Activated CD4-positive, alpha-beta memory T cell treated with anti-CD3 and anti-CD28 coated beads, Interleukin-2, amount 10 ng/mL, durations not matched to agents 7 days and 5 days (primary cell): ENCODE results near the gene SIGLEC7. TPM values are rescaled to one million over a fixed set of nuclear protein-coding genes. Genes with fewer than 3 reads are reported as not detected.
"Not testable (repeated sequence)": the region's sequence is repeated elsewhere in the genome, so short reads cannot be mapped to it uniquely, and the experiment has no call there.

Experiments
- CTCF ChIA-PET: fragments of 350-600 bp; sonication (Branson Sonifier 250); formaldehyde crosslinking; loops from one replicate; lab custom pipeline; 2021; ENCODE audit warnings: antibody characterized with exemption, inconsistent platforms; lab: Charles Lee
- POLR2A ChIA-PET: fragments of 350-600 bp; sonication (Branson Sonifier 250); formaldehyde crosslinking; loops from one replicate; lab custom pipeline; 2021; ENCODE audit warnings: antibody characterized with exemption; lab: Charles Lee
- DNase-seq: peaks from one replicate; pipeline ENCODE4 v3.0.0-alpha.2; 2020
- H3K27ac Mint-ChIP-seq: one replicate; pipeline ENCODE4 v1.8.0; 2021; ENCODE audit warnings: mild to moderate bottlenecking, mixed read lengths
- H3K27me3 Mint-ChIP-seq: one replicate; pipeline ENCODE4 v1.8.0; 2021; ENCODE audit warnings: mixed read lengths
- H3K36me3 Mint-ChIP-seq: one replicate; pipeline ENCODE4 v1.8.0; 2021; ENCODE audit warnings: low read depth, mixed read lengths
- H3K4me1 Mint-ChIP-seq: one replicate; pipeline ENCODE4 v1.8.0; 2021; ENCODE audit warnings: mixed read lengths
- H3K4me3 Mint-ChIP-seq: one replicate; pipeline ENCODE4 v1.8.0; 2021; ENCODE audit warnings: mild to moderate bottlenecking, mixed read lengths
- H3K9me3 Mint-ChIP-seq: one replicate; pipeline ENCODE4 v1.8.0; 2021; ENCODE audit warnings: mixed read lengths
- total RNA-seq, 2 experiments: library from RNA; stranded (reverse); gene quantifications; one replicate each; pipeline ENCODE4 v1.2.3, GENCODE V29; 2021

SIGLEC7 gene
- total RNA-seq, 2 experiments from 2014 or later: not detected

- Mint-ChIP-seq H3K36me3 (no peaks in the 10 kb centered on the region), H3K9me3 (peaks cover 2% of the 10 kb centered on the region), H3K27me3 (peaks cover 26% of the 10 kb centered on the region), H3K27ac (no peak overlapping the region), H3K4me1 (peaks cover 34% of the 10 kb centered on the region), H3K4me3 (no peak overlapping the region)
- CTCF ChIA-PET: interaction anchor here (0.9 to 1.6 kb wide), 3 partner anchors 10 to 42 kb away, joined by 3 to 4 read pairs (median 4); no protein-coding TSS in a partner anchor
- POLR2A ChIA-PET: no interaction called here
- DNase-seq: no peak
Observed at GRCh38 chr19:51135004-51135403, 7.1 kb upstream of the SIGLEC7 start.

- CTCF ChIA-PET: interaction anchor here (0.7 to 1.6 kb wide), 2 partner anchors 9 to 39 kb away, joined by 3 to 4 read pairs; no protein-coding TSS in a partner anchor
- H3K4me3 Mint-ChIP-seq: no peak overlapping the region
- DNase-seq: no peak
- POLR2A ChIA-PET: no interaction called here
- peaks cover 24% of the 10 kb centered on the region for H3K4me1 Mint-ChIP-seq
- H3K9me3 Mint-ChIP-seq: peaks cover 2% of the 10 kb centered on the region
- H3K27me3 Mint-ChIP-seq: peaks cover 29% of the 10 kb centered on the region
- H3K36me3 Mint-ChIP-seq: no peaks in the 10 kb centered on the region
- H3K27ac Mint-ChIP-seq: no peak overlapping the region
Observed at GRCh38 chr19:51135986-51136762, 5.9 kb upstream of the SIGLEC7 start.

GRCh38 chr19:51136851-51137551 lies 5.1 kb upstream of the SIGLEC7 start:
- Mint-ChIP-seq H3K36me3 (no peaks in the 10 kb centered on the region), H3K4me3 (no peak overlapping the region), H3K9me3 (peaks cover 2% of the 10 kb centered on the region), H3K4me1 (peaks cover 18% of the 10 kb centered on the region), H3K27ac (no peak overlapping the region), H3K27me3 (peaks cover 33% of the 10 kb centered on the region)
- POLR2A ChIA-PET: no interaction called here
- CTCF ChIA-PET: no interaction called here
- DNase-seq: no peak

GRCh38 chr19:51137792-51138425 lies 4.2 kb upstream of the SIGLEC7 start:
- Mint-ChIP-seq H3K27me3 (peaks cover 33% of the 10 kb centered on the region), H3K4me3 (no peak overlapping the region), H3K9me3 (peaks cover 2% of the 10 kb centered on the region), H3K4me1 (peaks cover 11% of the 10 kb centered on the region), H3K27ac (no peak overlapping the region), H3K36me3 (no peaks in the 10 kb centered on the region)
- POLR2A ChIA-PET: no interaction called here
- no peak for DNase-seq
- CTCF ChIA-PET: no interaction called here

- Mint-ChIP-seq H3K27ac (no peak overlapping the region), H3K36me3 (no peaks in the 10 kb centered on the region), H3K9me3 (peaks cover 2% of the 10 kb centered on the region), H3K4me3 (no peak overlapping the region), H3K4me1 (peaks cover 11% of the 10 kb centered on the region), H3K27me3 (peaks cover 33% of the 10 kb centered on the region)
- no peak for DNase-seq
- POLR2A ChIA-PET: no interaction called here
- CTCF ChIA-PET: no interaction called here
Observed at GRCh38 chr19:51138549-51138979, 3.5 kb upstream of the SIGLEC7 start.

- H3K4me3 Mint-ChIP-seq: no peak overlapping the region
- CTCF ChIA-PET: no interaction called here
- POLR2A ChIA-PET: no interaction called here
- peaks cover 11% of the 10 kb centered on the region for H3K4me1 Mint-ChIP-seq
- DNase-seq: no peak
- H3K9me3 Mint-ChIP-seq: peaks cover 2% of the 10 kb centered on the region
- H3K27ac Mint-ChIP-seq: no peak overlapping the region
- peaks cover 31% of the 10 kb centered on the region for H3K27me3 Mint-ChIP-seq
- H3K36me3 Mint-ChIP-seq: no peaks in the 10 kb centered on the region
Observed at GRCh38 chr19:51139299-51140014, 2.6 kb upstream of the SIGLEC7 start.

- Mint-ChIP-seq H3K4me3 (no peak overlapping the region), H3K4me1 (peaks cover 11% of the 10 kb centered on the region), H3K27ac (no peak overlapping the region), H3K36me3 (no peaks in the 10 kb centered on the region), H3K27me3 (peaks cover 31% of the 10 kb centered on the region), H3K9me3 (no peaks in the 10 kb centered on the region)
- ChIA-PET CTCF (no interaction called here), POLR2A (no interaction called here)
- DNase-seq: no peak
Observed at GRCh38 chr19:51140441-51140840, 1.7 kb upstream of the SIGLEC7 start.

- no peak for DNase-seq
- Mint-ChIP-seq H3K27me3 (peaks cover 27% of the 10 kb centered on the region), H3K4me3 (no peak overlapping the region), H3K36me3 (no peaks in the 10 kb centered on the region), H3K27ac (no peak overlapping the region), H3K9me3 (no peaks in the 10 kb centered on the region), H3K4me1 (peaks cover 11% of the 10 kb centered on the region)
- POLR2A ChIA-PET: no interaction called here
- CTCF ChIA-PET: no interaction called here
Observed at GRCh38 chr19:51141181-51141580, 920 bp upstream of the SIGLEC7 start.

GRCh38 chr19:51142809-51143475 lies 841 bp downstream of the SIGLEC7 start:
- DNase-seq, POLR2A ChIA-PET, CTCF ChIA-PET, H3K4me1 Mint-ChIP-seq, H3K4me3 Mint-ChIP-seq, H3K27ac Mint-ChIP-seq, H3K9me3 Mint-ChIP-seq, H3K36me3 Mint-ChIP-seq: not testable (repeated sequence)
- peaks cover 24% of the 10 kb centered on the region for H3K27me3 Mint-ChIP-seq

- H3K9me3 Mint-ChIP-seq: no peaks in the 10 kb centered on the region
- H3K4me1 Mint-ChIP-seq: no peaks in the 10 kb centered on the region
- H3K36me3 Mint-ChIP-seq: no peaks in the 10 kb centered on the region
- no peak overlapping the region for H3K27ac Mint-ChIP-seq
- DNase-seq: no peak
- ChIA-PET POLR2A (no interaction called here), CTCF (no interaction called here)
- H3K4me3 Mint-ChIP-seq: no peak overlapping the region
- H3K27me3 Mint-ChIP-seq: peaks cover 28% of the 10 kb centered on the region
Observed at GRCh38 chr19:51143486-51143885, 1.4 kb downstream of the SIGLEC7 start.

- CTCF ChIA-PET: no interaction called here
- Mint-ChIP-seq H3K9me3 (no peaks in the 10 kb centered on the region), H3K27me3 (peaks cover 34% of the 10 kb centered on the region), H3K4me1 (no peaks in the 10 kb centered on the region), H3K36me3 (no peaks in the 10 kb centered on the region), H3K27ac (no peak overlapping the region), H3K4me3 (no peak overlapping the region)
- DNase-seq: no peak
- POLR2A ChIA-PET: no interaction called here
Observed at GRCh38 chr19:51144482-51145045, 2.5 kb downstream of the SIGLEC7 start.

GRCh38 chr19:51145916-51146493 lies 3.9 kb downstream of the SIGLEC7 start:
- Mint-ChIP-seq H3K27me3 (peaks cover 36% of the 10 kb centered on the region), H3K9me3 (peaks cover 2% of the 10 kb centered on the region), H3K4me3 (no peak overlapping the region), H3K27ac (no peak overlapping the region), H3K4me1 (no peaks in the 10 kb centered on the region), H3K36me3 (no peaks in the 10 kb centered on the region)
- no peak for DNase-seq
- POLR2A ChIA-PET: no interaction called here
- CTCF ChIA-PET: interaction anchor here (0.9 to 4.2 kb wide), 2 partner anchors 11 to 12 kb away, joined by 4 to 17 read pairs; no protein-coding TSS in a partner anchor
